ENCODE measurements around the gene SLC6A7.

SLC6A7 gene

GRCh38 chr5:150180241-150181026 is 9.4 kb upstream of the SLC6A7 start:
- no peak for DNase-seq (ENCODE audit: extremely low read depth, low read depth)
- TF ChIP-seq, protein P1, sequence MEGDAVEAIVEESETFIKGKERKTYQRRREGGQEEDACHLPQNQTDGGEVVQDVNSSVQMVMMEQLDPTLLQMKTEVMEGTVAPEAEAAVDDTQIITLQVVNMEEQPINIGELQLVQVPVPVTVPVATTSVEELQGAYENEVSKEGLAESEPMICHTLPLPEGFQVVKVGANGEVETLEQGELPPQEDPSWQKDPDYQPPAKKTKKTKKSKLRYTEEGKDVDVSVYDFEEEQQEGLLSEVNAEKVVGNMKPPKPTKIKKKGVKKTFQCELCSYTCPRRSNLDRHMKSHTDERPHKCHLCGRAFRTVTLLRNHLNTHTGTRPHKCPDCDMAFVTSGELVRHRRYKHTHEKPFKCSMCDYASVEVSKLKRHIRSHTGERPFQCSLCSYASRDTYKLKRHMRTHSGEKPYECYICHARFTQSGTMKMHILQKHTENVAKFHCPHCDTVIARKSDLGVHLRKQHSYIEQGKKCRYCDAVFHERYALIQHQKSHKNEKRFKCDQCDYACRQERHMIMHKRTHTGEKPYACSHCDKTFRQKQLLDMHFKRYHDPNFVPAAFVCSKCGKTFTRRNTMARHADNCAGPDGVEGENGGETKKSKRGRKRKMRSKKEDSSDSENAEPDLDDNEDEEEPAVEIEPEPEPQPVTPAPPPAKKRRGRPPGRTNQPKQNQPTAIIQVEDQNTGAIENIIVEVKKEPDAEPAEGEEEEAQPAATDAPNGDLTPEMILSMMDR (IDR thresholded peaks at IDR 0.05; ENCODE audit: low read depth, low read length) = no peak

GRCh38 chr5:150181027-150181426 is 8.8 kb upstream of the SLC6A7 start:
- no peak for DNase-seq (ENCODE audit: extremely low read depth, low read depth)
- TF ChIP-seq, protein P1 (IDR thresholded peaks at IDR 0.05; ENCODE audit: low read depth, low read length) = no peak

DNA sequence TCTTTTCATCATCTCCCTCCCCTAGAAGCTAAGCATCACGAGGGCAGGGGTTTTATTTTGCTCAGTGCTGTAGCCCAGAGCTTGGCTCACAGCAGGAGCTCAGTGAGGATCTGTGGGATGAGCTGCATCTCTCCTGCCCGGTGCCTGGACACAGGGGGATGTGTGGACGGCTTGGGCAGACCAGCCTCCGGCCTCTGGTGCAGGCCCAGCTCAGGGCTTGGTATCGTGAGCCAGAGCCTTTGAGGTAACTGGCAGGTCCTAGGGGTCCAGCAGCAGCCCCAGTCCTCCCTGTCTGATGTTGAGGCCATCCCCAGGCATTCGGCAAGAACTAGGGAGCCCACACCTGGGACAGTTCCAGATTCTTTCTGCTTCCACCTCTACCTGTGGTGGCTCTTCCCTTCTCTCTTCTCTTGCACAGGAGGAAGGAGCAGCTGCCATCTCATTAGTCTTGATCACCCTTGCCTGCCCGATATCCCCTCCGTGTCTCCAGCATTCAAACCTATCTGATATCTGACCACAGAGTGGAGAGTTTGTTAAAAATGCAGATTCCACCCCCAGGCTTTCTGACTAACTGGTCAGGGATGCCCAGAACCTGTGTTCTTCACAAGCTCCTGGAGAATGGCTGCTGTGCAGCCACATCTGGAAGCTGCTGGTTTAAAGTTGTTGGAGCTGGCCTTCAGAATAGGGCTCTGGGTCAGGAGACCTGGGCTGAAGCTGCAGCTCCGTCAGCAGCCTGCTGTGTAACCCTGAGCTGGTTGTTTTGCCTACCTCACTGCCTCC is 7.9 kb upstream of the SLC6A7 start:
- no peak for DNase-seq (ENCODE audit: extremely low read depth, low read depth)
- TF ChIP-seq, protein P1 (IDR thresholded peaks at IDR 0.05; ENCODE audit: low read depth, low read length) = no peak

GRCh38 chr5:150182774-150183173 is 7.1 kb upstream of the SLC6A7 start:
- no peak for DNase-seq (ENCODE audit: extremely low read depth, low read depth)

GRCh38 chr5:150183436-150183835 is 6.4 kb upstream of the SLC6A7 start:
- TF ChIP-seq, protein P1 (IDR thresholded peaks at IDR 0.05; ENCODE audit: low read depth, low read length) = no peak
- DNase-seq (ENCODE audit: extremely low read depth, low read depth) = no peak

More at GRCh38 chr5:150182774-150183173, 7.1 kb upstream of the SLC6A7 start:
- TF ChIP-seq, protein P1 (IDR thresholded peaks at IDR 0.05; ENCODE audit: low read depth, low read length) = no peak

- TF ChIP-seq, protein P1 (IDR thresholded peaks at IDR 0.05; ENCODE audit: low read depth, low read length) = no peak
These were observed 5.9 kb upstream of the SLC6A7 start for GRCh38 chr5:150184006-150184405.

More at GRCh38 chr5:150184006-150184405, 5.9 kb upstream of the SLC6A7 start:
- DNase-seq (ENCODE audit: extremely low read depth, low read depth) = no peak

Measured in AG09319 (cell line).